ENCODE data around the gene BCR.
"Not testable (repeated sequence)": the region's sequence is repeated elsewhere in the genome, so short reads cannot be mapped to it uniquely, and the experiment has no call there.

The BCR gene

GRCh38 chr22:23180301-23180892 is at the start of gene BCR:
Gene BCR (plus strand): TSS chr22:23180509. CDS start chr22:23180961, 452 bp downstream.
- peak; percentile 77 for DNase-seq

DNA sequence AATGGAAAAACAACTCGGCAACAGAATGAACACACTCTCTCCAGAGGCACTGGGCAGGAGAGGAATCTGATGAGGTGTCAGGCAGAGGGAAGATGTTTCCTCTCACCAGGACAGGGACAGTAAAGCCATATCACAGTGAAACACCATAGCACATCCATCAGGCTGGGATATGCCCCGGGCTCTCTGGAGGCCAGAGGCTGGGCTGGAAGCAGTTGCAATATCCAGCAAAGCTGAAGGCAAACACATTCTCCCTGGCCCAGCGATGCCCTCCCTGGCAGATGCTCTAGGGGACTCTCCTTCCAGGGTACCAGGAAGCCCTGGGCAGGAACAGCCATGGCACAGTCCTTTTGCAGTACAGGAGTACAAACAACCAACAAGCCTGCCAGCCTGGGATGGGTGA is 49.6 kb upstream of the BCR start:
- no peak for DNase-seq

GRCh38 chr22:23131931-23132330 is 48.4 kb upstream of the BCR start:
- DNase-seq: no peak

DNA sequence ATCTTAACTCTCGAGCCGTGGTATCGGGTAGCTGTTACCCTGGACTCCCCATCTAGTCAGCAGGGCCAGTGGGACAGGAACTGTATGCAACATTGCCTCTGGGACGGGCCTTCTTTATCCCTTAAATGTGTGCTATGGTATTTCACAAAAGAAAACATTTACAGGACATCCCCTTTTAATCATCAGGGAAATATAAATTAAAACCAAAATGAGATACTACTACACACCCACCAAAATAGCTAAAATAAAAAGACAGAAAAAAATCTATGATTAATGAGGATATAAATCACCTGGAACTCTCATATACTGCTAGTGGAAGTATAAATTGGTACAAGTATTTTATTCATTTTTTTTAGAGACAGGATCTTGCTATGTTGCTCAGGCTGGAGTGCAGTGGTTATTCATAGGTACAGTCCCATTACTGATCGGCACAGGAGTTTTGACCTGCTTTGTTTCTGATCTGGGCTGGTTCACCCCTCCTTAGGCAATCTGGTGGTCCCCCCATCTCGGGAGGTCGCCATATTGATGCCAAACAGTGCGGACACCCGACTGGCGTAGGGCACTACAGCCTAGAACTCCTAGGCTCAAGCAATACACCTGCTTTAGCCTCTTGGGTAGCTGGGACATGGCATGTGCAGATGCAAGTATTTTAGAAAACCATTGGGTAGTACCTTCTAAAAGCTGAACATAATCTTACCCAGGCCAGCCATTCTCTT is 47.8 kb upstream of the BCR start:
- no peak for DNase-seq

GRCh38 chr22:23133922-23134321 is 46.4 kb upstream of the BCR start:
- DNase-seq: no peak

DNA sequence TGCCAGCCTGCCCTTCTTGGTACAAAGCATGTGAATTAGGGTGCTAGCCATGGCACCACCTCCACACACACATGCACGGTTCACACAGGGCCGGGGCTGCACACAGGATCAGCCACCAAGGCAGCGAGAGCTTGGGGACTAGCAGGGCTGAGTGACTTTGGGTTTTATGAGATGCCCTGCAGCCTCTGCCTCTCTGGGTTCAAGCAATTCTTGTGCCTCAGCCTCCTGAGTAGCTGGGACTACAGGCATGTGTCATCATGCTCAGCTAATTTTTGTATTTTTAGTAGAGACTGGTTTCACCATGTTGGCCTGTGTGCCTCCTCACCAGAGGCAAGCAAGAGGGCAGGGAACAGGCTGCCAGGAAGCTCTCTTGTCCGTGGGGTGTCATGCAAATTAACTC is 43.3 kb upstream of the BCR start:
- DNase-seq: not testable (repeated sequence)

GRCh38 chr22:23137468-23137867 is 42.8 kb upstream of the BCR start:
- no peak for DNase-seq

DNA sequence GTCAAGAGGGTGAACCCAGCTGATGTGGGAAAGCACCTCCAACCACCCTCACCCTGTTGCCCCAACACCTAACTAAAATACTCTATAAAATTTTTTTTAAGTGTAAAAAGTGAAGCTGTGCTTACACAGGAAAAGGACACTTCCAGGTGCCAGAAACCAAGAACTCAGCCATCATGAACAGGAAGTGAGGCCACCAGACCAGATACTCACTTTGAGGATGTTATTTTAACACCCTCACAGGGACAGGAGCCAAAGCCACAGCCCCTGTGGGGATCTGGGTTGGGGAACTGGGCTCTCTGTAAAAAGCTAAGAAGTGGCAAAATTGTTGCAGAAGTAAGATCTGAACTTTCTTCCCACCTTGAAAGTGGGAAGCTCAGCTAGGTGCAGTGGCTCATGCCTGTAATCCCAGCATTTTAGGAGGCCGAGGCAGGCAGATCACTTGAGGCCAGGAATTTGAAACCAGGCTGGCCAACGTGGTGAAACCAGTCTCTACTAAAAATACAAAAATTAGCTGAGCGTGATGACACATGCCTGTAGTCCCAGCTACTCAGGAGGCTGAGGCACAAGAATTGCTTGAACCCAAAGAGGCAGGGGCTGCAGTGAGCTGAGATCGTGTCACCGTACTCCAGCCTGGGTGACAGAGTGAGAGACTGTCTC is 42.3 kb upstream of the BCR start:
- DNase-seq: no peak

DNA sequence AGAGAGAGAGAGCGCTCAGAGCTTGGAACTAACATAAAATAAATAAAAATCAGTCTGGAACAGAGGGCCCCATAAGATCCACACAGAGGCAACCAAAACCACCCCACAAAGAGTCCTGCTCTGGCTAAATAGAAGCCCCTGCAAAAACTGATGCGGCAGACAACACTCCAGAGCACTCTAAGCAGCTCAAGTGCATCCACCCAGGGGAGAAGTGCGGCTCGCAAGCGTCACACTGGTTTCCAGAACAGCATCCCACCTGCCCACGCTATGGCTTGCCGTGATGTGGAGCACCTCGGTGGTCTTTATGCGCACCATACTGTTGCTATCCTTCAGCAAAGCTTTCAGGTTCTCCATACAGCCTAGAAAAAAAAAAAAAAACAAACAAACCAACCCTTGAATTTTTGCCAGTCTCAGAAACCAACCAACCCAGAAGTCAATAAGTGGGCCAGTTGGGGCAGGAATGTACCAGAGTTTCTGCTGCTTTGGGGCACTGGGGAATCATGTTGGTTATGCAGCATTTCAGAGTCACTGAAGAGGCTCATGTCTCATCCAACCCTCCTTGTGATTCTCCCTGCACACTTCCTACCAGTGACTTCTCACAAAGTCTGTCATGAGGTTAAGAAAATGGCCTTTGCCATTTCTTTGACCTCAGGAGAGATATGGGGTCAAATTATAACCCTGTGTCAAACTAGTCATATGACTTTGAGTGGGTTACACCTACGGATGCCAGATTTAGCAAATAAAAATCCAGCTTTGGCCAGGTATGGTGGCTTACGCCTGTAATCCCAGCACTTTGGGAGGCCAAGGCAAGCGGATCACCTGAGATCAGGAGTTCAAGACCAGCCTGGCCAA is 41.5 kb upstream of the BCR start:
- DNase-seq: no peak

DNA sequence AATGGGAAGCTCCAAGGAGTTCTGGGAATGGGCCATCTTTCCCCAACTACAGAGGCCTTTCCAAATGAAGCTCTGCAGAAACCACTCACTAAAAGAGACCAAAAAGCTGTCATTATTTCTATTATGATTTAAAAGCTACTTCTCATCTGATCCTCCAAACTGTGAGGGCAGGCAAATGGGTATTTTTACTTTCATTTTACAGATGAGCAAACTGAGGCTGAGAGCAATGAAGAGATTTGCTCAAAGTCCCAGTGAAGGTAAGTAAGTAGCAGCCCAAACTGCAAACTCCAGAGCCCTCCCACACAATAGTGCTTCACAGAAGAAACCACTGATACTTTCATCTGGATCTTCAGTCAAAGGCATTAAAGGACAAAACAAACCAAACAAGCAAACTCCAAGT is 39.9 kb upstream of the BCR start:
- DNase-seq: no peak

- no peak for DNase-seq
Measured at GRCh38 chr22:23142546-23143105, 37.7 kb upstream of the BCR start.

DNA sequence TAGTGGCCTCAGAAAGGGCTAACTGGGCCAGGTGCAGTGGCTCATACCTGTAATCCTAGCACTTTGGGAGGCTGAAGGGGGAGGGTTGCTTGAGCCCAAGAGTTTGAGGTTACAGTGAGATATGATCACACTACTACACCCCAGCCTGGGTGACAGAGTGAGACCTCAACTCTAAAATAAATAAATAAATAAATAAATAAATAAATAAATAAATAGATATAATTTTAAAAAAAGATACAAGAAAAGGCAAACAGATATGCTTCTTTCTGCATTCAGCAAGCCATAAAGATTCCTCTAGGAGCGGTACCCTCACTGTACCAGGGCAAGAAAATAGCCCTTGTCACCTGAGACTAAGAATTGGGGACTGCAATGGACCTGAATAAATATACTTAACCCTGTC is 37.2 kb upstream of the BCR start:
- no peak for DNase-seq

- no peak for DNase-seq
Measured at GRCh38 chr22:23144432-23144831, 35.9 kb upstream of the BCR start.

DNA sequence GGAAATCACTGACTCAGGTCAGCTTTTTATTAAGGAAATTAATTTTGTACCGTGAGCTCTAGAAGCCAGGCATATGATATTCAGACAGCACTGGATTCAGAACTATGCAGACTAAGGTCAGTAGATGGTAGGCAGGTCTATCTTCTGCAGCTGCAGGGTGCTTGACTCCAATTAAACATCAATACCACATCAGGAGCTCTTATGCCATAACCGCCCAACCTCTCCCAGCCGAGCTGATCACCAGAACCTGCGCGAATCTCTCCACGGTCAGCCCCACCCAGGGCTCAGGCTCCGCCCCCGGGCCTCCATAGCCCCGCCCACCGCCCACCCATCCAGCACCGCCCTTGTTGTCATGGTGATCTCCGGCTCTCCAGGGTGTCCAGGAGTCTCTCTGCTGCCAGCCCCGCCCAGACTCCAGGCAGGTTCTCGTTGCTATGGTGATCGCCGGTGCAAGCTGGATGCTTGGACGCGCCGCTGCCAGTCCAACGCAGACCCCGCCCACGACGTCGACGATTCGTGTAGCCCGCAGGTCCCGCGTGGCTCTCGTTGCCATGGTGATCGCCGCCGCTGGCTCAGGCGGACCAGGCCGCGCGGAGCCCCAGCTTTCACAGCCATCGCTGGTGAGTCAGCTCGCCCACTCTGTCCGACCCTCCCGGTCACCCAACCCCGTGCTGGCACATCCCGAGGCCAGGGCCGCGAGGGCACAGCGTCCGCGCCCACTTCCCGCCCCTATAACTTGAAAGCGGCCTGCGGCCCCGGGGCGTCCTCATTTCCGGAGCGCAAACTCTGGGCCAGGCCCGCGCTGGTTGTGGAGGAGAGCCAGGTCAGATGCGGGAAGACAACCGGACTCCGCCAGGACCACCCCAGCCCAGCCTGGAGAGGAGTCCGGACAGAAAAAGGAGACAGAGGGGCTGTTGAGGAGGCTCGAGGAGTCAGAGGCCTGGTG is 35.1 kb upstream of the BCR start, which contains the start of gene RAB36:
RAB36 (plus strand) TSS at position 546 of the 946 bp plus-strand sequence. CDS start 1,140 bp downstream, outside the sequence.
- DNase-seq: peak; percentile 96

DNA sequence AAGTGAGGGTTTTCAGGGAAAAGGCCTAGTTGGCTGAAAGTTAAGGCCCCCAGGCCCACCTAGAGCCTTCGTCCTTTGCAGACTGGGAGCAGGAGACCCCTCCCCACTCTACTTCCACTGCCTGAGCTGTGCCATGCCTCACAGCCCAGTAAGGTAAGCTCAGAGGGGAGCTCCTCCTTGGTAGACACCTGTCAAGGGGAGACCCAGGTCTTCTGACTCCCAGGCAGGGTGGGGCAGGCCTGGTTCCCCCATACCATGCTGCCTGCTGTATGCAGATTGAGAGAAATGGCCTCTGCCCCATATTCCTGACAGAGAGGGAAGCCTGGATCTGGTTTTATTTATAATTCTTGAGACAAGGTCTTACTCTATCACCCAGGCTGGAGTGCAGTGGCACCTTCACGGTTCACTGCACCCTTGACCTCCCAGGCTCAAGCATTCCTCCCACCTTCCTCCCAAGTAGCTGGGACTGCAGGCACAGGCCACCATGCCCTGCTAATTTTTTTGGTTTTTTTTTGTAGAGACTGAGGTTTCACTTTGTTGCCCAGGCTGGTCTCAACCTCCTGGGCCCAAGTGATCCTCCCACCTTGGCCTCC is 34.3 kb upstream of the BCR start:
- no peak for DNase-seq

- no peak for DNase-seq
Measured at GRCh38 chr22:23146478-23147205, 33.7 kb upstream of the BCR start.

DNA sequence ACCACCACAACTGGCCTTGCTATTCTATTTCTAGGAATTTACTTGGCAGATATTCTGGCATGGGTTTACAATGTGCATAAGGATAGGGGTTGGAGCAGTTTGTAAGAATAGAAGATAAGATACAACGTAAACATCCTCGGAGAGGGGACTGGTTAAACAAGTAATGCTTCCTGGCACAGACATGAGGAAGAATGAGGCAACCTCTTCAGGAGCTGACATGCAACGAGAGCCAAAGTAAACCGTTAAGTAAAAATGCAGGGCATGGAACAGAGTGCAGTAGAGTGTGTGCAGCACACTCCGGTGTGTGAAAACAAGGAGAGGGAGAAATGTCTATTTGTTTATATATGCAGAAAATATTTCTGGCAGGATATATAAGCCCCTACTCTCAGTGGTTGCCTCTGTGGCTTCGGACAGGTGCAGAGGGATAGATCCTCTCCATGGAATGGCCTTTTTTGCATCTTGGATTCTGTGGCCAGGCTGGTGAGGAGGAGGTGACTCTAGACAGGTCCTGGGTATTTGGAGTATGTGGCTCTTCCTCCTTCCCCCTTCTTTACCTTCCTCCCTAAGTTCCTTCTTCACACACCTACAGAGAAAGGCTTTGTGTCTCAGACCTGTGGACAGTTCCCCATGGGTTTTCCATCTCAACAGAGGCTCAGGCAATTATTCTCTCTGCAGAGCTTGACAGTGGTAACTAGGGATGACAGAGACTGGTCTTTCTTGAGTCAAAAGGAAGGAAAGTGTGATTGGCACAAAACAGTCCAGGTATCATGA is 32.5 kb upstream of the BCR start:
- DNase-seq: no peak

GRCh38 chr22:23149743-23150238 is 30.5 kb upstream of the BCR start:
- no peak for DNase-seq

- DNase-seq: no peak
Measured at GRCh38 chr22:23150762-23151161, 29.5 kb upstream of the BCR start.

DNA sequence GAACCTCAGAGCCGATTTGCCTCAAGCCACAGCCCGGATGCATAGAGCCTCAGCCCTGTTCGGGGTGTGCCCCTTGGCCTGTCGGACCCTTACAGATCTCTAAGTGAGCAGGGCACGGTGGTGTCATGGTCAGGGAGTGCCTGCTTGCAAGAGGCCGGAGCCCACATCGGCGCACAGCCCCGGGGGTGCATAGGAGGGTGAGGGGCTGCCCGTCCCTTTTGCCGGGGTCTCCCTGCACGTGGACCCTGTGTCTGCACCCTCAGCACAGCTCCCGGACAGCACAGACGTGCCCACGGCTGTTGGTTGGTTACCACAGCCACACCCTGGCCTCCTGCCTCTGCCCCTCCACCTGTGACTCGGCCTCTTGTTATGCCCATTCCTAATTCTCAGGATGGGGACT is 28.5 kb upstream of the BCR start:
- DNase-seq: no peak

Data from right hindlimb (tissue), 1 donor.